ENCODE results near the gene WWC2. TPM values are rescaled to one million over a fixed set of nuclear protein-coding genes. Genes with fewer than 3 reads are reported as not detected.

The WWC2 gene
- total RNA-seq, 1 experiment from 2014 or later: 80.3 TPM

- ATAC-seq: no peak
- no TSS peak for BruUV-seq (replicated peaks)
- no peak overlapping the region for H3K27ac ChIP-seq (ENCODE audit: low read length)
- intact Hi-C loops (cut with micrococcal nuclease; ENCODE audit: unreplicated experiment) (no loop called here), in situ Hi-C loops (cut with HindIII; ENCODE audit: low pct_unique_long_range_greater_than_20kb, low sequenced_read_pairs) (no loop called here)
- no peak overlapping the region for H3K4me3 ChIP-seq (ENCODE audit: low read depth in 2 of 2, low read length in 2 of 2)
- TF ChIP-seq SIN3A (IDR thresholded peaks at IDR 0.05; ENCODE audit: borderline replicate concordance, insufficient read depth, low read depth, low read length): no peak
- TF ChIP-seq REST (IDR thresholded peaks at IDR 0.05; ENCODE audit: insufficient read depth in 1 of 2, low read depth in 2 of 2, low read length in 1 of 2): no peak
- no peak for TF ChIP-seq CTCF (IDR thresholded peaks at IDR 0.05)
- no peak for TF ChIP-seq POLR2AphosphoS5 (IDR thresholded peaks at IDR 0.05; ENCODE audit: low read depth, low read length)
- TF ChIP-seq TCF7L2 (IDR thresholded peaks at IDR 0.05; ENCODE audit: low read depth, low read length): no peak
- H3K27me3 ChIP-seq (ENCODE audit: control insufficient read depth, insufficient read depth, low read length): no peaks in the 10 kb centered on the region
- DNase-seq (ENCODE audit: low read depth, low spot score): no peak
- no peaks in the 10 kb centered on the region for H3K9me3 ChIP-seq (ENCODE audit: control insufficient read depth, insufficient read depth, low read depth, low read length)
- peaks cover 6% of the 10 kb centered on the region; the same call in 1 of the 2 replicates for H3K4me1 ChIP-seq (ENCODE audit: control insufficient read depth, insufficient read depth, low read length)
- CTCF ChIA-PET: no interaction called here
- POLR2A ChIA-PET: no interaction called here
- H3K36me3 ChIP-seq (ENCODE audit: control insufficient read depth, insufficient read depth, low read length): no peaks in the 10 kb centered on the region
These were observed 3.9 kb upstream of the WWC2 start for GRCh38 chr4:183095199-183095512.

- intact Hi-C loops (cut with micrococcal nuclease; ENCODE audit: unreplicated experiment): no loop called here
- no peaks in the 10 kb centered on the region for H3K9me3 ChIP-seq (ENCODE audit: control insufficient read depth, insufficient read depth, low read depth, low read length)
- no peaks in the 10 kb centered on the region for H3K27me3 ChIP-seq (ENCODE audit: control insufficient read depth, insufficient read depth, low read length)
- ATAC-seq: no peak
- no TSS peak for BruUV-seq (replicated peaks)
- peaks cover 6% of the 10 kb centered on the region; the same call in 1 of the 2 replicates for H3K4me1 ChIP-seq (ENCODE audit: control insufficient read depth, insufficient read depth, low read length)
- no peak overlapping the region for H3K4me3 ChIP-seq (ENCODE audit: low read depth in 2 of 2, low read length in 2 of 2)
- H3K27ac ChIP-seq (ENCODE audit: low read length): peak overlapping the region; percentile 59; the same call in 1 of the 2 replicates
- TF ChIP-seq REST (IDR thresholded peaks at IDR 0.05; ENCODE audit: insufficient read depth in 1 of 2, low read depth in 2 of 2, low read length in 1 of 2) (no peak), TCF7L2 (IDR thresholded peaks at IDR 0.05; ENCODE audit: low read depth, low read length) (no peak), POLR2AphosphoS5 (IDR thresholded peaks at IDR 0.05; ENCODE audit: low read depth, low read length) (no peak), SIN3A (IDR thresholded peaks at IDR 0.05; ENCODE audit: borderline replicate concordance, insufficient read depth, low read depth, low read length) (no peak), CTCF (IDR thresholded peaks at IDR 0.05) (no peak)
- H3K36me3 ChIP-seq (ENCODE audit: control insufficient read depth, insufficient read depth, low read length): no peaks in the 10 kb centered on the region
- ChIA-PET CTCF (no interaction called here), POLR2A (interaction anchor here (0.6 kb wide), 1 partner anchor 99 kb away, joined by 9 read pairs; no protein-coding TSS in a partner anchor)
- no peak for DNase-seq (ENCODE audit: low read depth, low spot score)
- in situ Hi-C loops (cut with HindIII; ENCODE audit: low pct_unique_long_range_greater_than_20kb, low sequenced_read_pairs): no loop called here
These were observed 2.6 kb upstream of the WWC2 start for GRCh38 chr4:183096276-183096965.
